GM06990 (cell line): ENCODE measurements around the gene MDK.

Experiments used
- DNase-seq: peaks from one replicate; pipeline ENCODE4 v3.0.0-alpha.2; 2011; ENCODE audit not compliant: insufficient read length; ENCODE audit errors: extremely low read depth
- H3K27me3 ChIP-seq: replicated peaks from 2 replicates; pipeline ENCODE4 v1.6.0; 2011; ENCODE audit warnings: low read length; ENCODE audit not compliant: control insufficient read depth, insufficient read depth
- H3K36me3 ChIP-seq: 2 replicates; pipeline ENCODE4 v1.5.1; 2011; ENCODE audit warnings: low read length; ENCODE audit not compliant: control insufficient read depth, insufficient read depth
- H3K4me3 ChIP-seq: replicated peaks from 2 replicates; pipeline ENCODE4 v1.5.1; 2011; ENCODE audit warnings: low read depth, mild to moderate bottlenecking, control low read depth, low read length
- CTCF ChIP-seq: IDR thresholded peaks from 2 replicates; pipeline ENCODE4 v1.5.1; 2011; ENCODE audit warnings: low read length, control low read depth, mild to moderate bottlenecking, inconsistent platforms; ENCODE audit not compliant: insufficient read depth, poor library complexity, severe bottlenecking

MDK gene

GRCh38 chr11:46350695-46351094 lies 30.8 kb upstream of the MDK start:
- no peak for DNase-seq
- Histone ChIP-seq H3K36me3 (peaks cover 1% of the 10 kb centered on the region), H3K4me3 (no peak overlapping the region), H3K27me3 (no peaks in the 10 kb centered on the region)
- TF ChIP-seq CTCF, result no peak

GRCh38 chr11:46351148-46351547 lies 30.3 kb upstream of the MDK start:
- no peak for DNase-seq
- no peak for TF ChIP-seq CTCF
- Histone ChIP-seq H3K27me3 (no peaks in the 10 kb centered on the region), H3K4me3 (no peak overlapping the region), H3K36me3 (peaks cover 1% of the 10 kb centered on the region)

DNA sequence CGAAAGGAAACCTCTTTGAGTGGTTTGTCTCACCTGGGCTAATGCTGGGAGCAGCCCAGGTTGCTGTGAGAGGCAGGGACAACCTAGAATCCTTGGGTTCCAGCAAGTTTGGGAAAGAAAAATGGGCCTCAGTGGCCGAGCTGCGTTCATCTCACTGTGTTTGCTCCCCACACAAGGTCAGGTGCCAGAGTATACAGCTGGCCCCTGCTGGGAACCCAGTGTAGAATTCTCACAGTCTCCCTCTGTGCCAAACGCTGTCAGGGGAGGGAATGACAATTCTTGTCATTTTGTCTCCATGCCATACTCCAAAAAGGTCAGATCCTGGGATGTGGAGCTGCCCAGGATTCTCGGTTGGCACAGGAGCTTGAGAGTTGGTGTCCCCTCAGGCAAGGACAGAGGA lies 29.9 kb upstream of the MDK start:
- Histone ChIP-seq H3K4me3 (no peak overlapping the region), H3K27me3 (no peaks in the 10 kb centered on the region), H3K36me3 (peaks cover 1% of the 10 kb centered on the region)
- DNase-seq, result no peak
- TF ChIP-seq CTCF, result no peak

DNA sequence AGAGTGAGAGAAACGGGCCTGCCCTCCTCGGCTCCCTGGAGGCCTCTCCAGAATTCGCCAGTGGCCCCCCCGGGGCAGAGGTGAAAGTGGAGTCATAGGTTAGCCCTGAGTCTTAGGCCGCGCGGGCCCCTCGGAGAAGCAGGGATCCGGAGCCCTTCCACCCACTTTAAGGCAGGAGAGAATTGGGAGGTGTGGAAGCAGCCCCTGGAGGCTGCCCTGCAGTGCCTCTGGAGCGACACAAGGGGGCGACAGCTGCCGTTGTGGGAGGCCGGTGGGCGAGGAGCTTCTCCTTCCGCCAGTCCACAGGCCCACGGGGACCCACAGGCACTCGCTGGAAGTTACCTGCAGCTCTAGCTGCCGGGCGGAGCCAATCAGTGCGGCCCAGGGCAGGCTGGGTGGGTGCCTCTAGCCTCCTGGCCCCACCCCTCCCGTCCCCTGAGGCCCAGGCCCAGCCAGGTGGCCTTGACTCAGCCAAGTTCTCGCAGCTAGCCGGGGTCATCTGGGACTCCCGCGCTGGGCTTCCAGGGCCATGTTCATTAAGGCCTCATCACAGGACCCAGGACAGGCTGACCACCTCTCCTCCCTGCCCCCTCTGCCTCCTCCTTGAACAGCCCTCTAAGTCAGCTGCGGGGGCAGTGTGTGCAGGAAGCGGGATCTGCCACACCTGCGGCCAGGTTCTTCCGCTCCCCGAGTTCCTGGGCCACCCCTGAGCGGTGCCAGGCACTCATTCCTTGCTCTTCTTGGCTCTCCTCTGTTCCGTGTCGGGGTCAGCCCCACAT lies 29.2 kb upstream of the MDK start:
- Histone ChIP-seq H3K36me3 (peaks cover 1% of the 10 kb centered on the region), H3K4me3 (no peak overlapping the region), H3K27me3 (no peaks in the 10 kb centered on the region)
- peak; percentile 84 for TF ChIP-seq CTCF
- DNase-seq, result no peak

GRCh38 chr11:46353698-46354097 lies 27.8 kb upstream of the MDK start:
- H3K36me3 ChIP-seq, result peaks cover 1% of the 10 kb centered on the region
- H3K4me3 ChIP-seq, result no peak overlapping the region
- no peak for TF ChIP-seq CTCF
- no peaks in the 10 kb centered on the region for H3K27me3 ChIP-seq
- DNase-seq, result no peak
